HG02798 (cell line): ENCODE data around the gene ASAP2.

ENCODE experiments used
- ATAC-seq: cut with Tn5 transposase; IDR thresholded peaks from one replicate; pipeline ENCODE4 v1.9.1; 2021; ENCODE audit warnings: mild to moderate bottlenecking; ENCODE audit not compliant: unreplicated experiment, poor library complexity

The ASAP2 gene

DNA sequence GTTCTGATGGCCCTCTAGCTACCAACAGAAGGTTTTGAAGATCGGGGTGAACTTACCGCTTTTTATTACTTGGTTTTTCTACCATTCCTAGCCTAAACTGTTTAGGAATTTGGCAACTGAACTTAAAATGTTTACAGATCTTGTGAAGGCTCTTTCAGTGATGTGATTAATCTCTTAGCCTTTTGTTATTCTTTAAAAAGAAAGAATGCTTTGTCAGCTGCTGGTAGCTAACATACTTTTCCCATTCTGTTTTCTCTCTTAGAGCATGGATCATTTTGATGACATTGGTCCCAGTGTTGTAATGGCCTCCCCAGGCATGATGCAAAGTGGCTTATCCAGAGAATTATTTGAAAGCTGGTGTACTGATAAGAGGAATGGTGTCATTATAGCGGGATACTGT, 234.9 kb downstream of the ASAP2 start:
- no peak for ATAC-seq

DNA sequence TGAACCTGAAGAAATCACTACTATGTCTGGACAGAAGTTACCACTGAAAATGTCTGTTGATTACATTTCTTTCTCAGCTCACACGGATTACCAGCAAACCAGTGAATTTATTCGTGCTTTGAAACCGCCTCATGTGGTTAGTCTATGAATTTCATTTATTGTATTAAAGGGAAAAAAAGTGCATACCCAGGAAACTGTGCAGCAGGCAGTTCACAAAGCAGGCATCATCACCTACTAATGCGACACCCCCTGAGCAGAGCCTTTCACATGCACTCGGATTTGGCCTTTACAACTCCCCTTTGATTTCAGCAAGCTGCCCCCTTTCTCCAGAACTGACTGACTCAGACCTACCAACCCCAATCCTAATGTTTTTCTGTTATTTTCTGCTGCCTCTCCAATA, 236.9 kb downstream of the ASAP2 start:
- no peak for ATAC-seq

DNA sequence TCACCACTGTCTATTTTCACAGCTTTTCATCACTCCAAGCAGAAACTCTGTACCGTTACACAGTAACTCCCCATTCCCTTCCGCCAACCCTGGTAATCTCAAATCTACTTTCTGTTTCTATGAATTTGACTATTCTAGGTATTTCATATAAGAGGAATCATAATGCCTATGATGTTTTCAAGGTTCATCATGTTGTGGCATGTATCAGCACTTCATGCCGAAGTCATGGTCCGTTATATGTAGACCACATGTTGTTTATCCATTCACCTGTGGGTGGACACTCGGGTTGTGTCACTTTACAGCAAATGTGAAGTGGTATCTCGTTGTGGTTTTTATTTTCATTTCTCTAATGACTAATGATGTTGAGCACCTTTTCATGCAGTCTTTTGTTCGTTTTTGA, 238.5 kb downstream of the ASAP2 start:
- no peak for ATAC-seq

DNA sequence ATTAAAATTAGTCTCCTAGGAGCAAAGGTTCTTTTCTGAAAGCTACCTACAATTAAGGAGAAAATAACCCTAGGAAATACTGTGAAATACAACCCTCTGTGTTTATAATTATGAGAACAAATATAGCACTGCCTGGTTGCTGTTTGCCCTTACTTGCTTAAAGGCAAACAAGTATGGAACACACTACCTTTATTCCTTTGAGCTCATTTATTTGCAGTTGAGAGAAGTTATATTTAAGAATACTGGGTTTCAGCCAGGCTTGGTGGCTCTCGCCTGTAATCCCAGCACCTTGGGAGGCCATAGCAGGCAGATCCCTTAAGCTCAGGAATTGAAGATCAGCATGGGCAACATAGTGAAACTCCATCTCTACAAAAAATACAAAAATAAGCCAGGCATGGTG, 244.6 kb downstream of the ASAP2 start:
- ATAC-seq: no peak
